Uterus (tissue), 4 donors: Measurements from ENCODE around the gene ZNF669. TPM values are rescaled to one million over a fixed set of nuclear protein-coding genes. Genes with fewer than 3 reads are reported as not detected.

Source experiments
- DNase-seq, 2 donors: peaks; one replicate each; pipeline ENCODE4 v3.0.0-alpha.2; 2019 to 2020
- H3K27ac ChIP-seq, 2 donors: fragments of 200-600 bp; sonication (generic); 1 replicate in 1 of 2; 2 replicates in 1 of 2; pipeline ENCODE4 v1.5.1; 2016 to 2018
- H3K27me3 ChIP-seq, 2 donors: fragments of 200-600 bp; sonication (generic); one replicate each; pipeline ENCODE4 v1.5.1; 2018 to 2019; ENCODE audit warnings: control low read depth in 1 of 2
- H3K36me3 ChIP-seq, 2 donors: fragments of 200-600 bp; sonication (generic); one replicate each; pipeline ENCODE4 v1.5.1; 2019; ENCODE audit warnings: control low read depth in 1 of 2
- H3K4me1 ChIP-seq, 2 donors: fragments of 200-600 bp; sonication (generic); one replicate each; pipeline ENCODE4 v1.5.1; 2018 to 2019; ENCODE audit warnings: control low read depth in 1 of 2
- H3K4me3 ChIP-seq, 2 donors: fragments of 200-600 bp; sonication (generic); 1 replicate in 1 of 2; 2 replicates in 1 of 2; pipeline ENCODE4 v1.5.1; 2018 to 2019; ENCODE audit warnings: mild to moderate bottlenecking in 1 of 2
- H3K9me3 ChIP-seq, 2 donors: fragments of 200-600 bp; sonication (generic); one replicate each; pipeline ENCODE4 v1.5.1; 2019; ENCODE audit warnings: control low read depth in 1 of 2
- CTCF ChIP-seq, 4 experiments: fragments of 200-600 bp in 2 of 4; fragments of 450-650 bp in 2 of 4; sonication (generic) in 2 of 4; IDR thresholded peaks; one replicate each; pipeline ENCODE4 v1.5.1; 2016 to 2019; ENCODE audit warnings: antibody characterized with exemption in 4 of 4, mild to moderate bottlenecking in 2 of 4, moderate library complexity in 1 of 4
- POLR2A ChIP-seq, 2 donors: fragments of 450-650 bp; IDR thresholded peaks; one replicate each; pipeline ENCODE4 v1.6.1; 2016; ENCODE audit warnings: antibody characterized with exemption in 2 of 2, mild to moderate bottlenecking in 1 of 2, moderate library complexity in 1 of 2
- intact Hi-C: fragments of 100-400 bp; cut with DNase I; formaldehyde crosslinking; loops from one replicate; pipeline ENCODE4 v1.15.1; 2023; ENCODE audit warnings: low total_unique reads
- total RNA-seq, 4 donors: library from RNA; depleted of rRNA in 3 of 4; stranded (reverse); fragments of >200 nt in 3 of 4; gene quantifications; one replicate each; pipeline versions ENCODE4 v1.1.0 to v1.2.4, GENCODE V29; 2014 to 2023
- donor health status: DM: yes; HTN: yes; CAD: no.

Gene ZNF669
- total RNA-seq, 4 donors from 2014 or later, result 2.3 to 25.0 (median 14.8) TPM

- Histone ChIP-seq H3K9me3 (no peaks in the 10 kb centered on the region), H3K27me3 (no peaks in the 10 kb centered on the region), H3K27ac (no peak overlapping the region), H3K36me3 (no peaks in the 10 kb centered on the region), H3K4me1 (no peaks in the 10 kb centered on the region), H3K4me3 (no peak overlapping the region)
- DNase-seq, result no peak
- TF ChIP-seq CTCF (IDR thresholded peaks at IDR 0.05) (no peak), POLR2A (IDR thresholded peaks at IDR 0.05) (no peak)
- intact Hi-C loops, result no loop called here
Measured at GRCh38 chr1:247118946-247119446, 14.8 kb upstream of the ZNF669 start.

- TF ChIP-seq POLR2A (IDR thresholded peaks at IDR 0.05) (no peak), CTCF (IDR thresholded peaks at IDR 0.05) (no peak)
- Histone ChIP-seq H3K9me3 (no peaks in the 10 kb centered on the region), H3K27ac (no peak overlapping the region), H3K4me3 (no peak overlapping the region), H3K36me3 (no peaks in the 10 kb centered on the region), H3K4me1 (no peaks in the 10 kb centered on the region), H3K27me3 (no peaks in the 10 kb centered on the region)
- DNase-seq, result no peak
- intact Hi-C loops, result no loop called here
Measured at GRCh38 chr1:247115545-247115944, 11.4 kb upstream of the ZNF669 start.

- Histone ChIP-seq H3K27me3 (no peaks in the 10 kb centered on the region), H3K4me1 (no peaks in the 10 kb centered on the region), H3K9me3 (no peaks in the 10 kb centered on the region), H3K4me3 (no peak overlapping the region), H3K36me3 (no peaks in the 10 kb centered on the region), H3K27ac (no peak overlapping the region)
- intact Hi-C loops, result no loop called here
- TF ChIP-seq POLR2A (IDR thresholded peaks at IDR 0.05) (no peak), CTCF (IDR thresholded peaks at IDR 0.05) (no peak)
- DNase-seq, result no peak
Measured at GRCh38 chr1:247115141-247115510, 11.0 kb upstream of the ZNF669 start.

GRCh38 chr1:247114351-247115140, 10.4 kb upstream of the ZNF669 start:
- H3K27me3 ChIP-seq, result no peaks in the 10 kb centered on the region
- no peaks in the 10 kb centered on the region for H3K36me3 ChIP-seq
- no peak for TF ChIP-seq POLR2A (IDR thresholded peaks at IDR 0.05)
- no peak for TF ChIP-seq CTCF (IDR thresholded peaks at IDR 0.05)
- DNase-seq, result no peak
- H3K9me3 ChIP-seq, result no peaks in the 10 kb centered on the region
- no peaks in the 10 kb centered on the region for H3K4me1 ChIP-seq
- no peak overlapping the region for H3K4me3 ChIP-seq
- intact Hi-C loops, result no loop called here
- no peak overlapping the region for H3K27ac ChIP-seq

- intact Hi-C loops, result no loop called here
- no peak overlapping the region for H3K4me3 ChIP-seq
- H3K27ac ChIP-seq, result no peak overlapping the region
- H3K36me3 ChIP-seq, result no peaks in the 10 kb centered on the region
- no peaks in the 10 kb centered on the region for H3K27me3 ChIP-seq
- TF ChIP-seq CTCF (IDR thresholded peaks at IDR 0.05), result no peak
- TF ChIP-seq POLR2A (IDR thresholded peaks at IDR 0.05), result no peak
- DNase-seq, result no peak
- H3K9me3 ChIP-seq, result no peaks in the 10 kb centered on the region
- no peaks in the 10 kb centered on the region for H3K4me1 ChIP-seq
Measured at GRCh38 chr1:247113733-247114271, 9.6 kb upstream of the ZNF669 start.
